DND-41 (cell line): Measurements from ENCODE around the gene ISG15.

Experiments used
- ATAC-seq: fragments of 200-7000 bp; cut with Tn5 transposase; 3 replicates; pipeline ENCODE4 v1.9.1; 2021; ENCODE audit warnings: low read depth; ENCODE audit not compliant: insufficient read depth
- DNase-seq: peaks from one replicate; pipeline ENCODE4 v3.0.0-alpha.2; 2020
- H2AFZ ChIP-seq: 2 replicates; pipeline ENCODE4 v1.6.0; 2012; ENCODE audit warnings: low read depth, low read length
- H3K27ac ChIP-seq: 2 replicates; pipeline ENCODE4 v1.5.1; 2012; ENCODE audit warnings: low read length, inconsistent platforms
- H3K27me3 ChIP-seq: fragments of 200-600 bp; sonication (generic); 2 replicates; pipeline ENCODE4 v1.6.0; 2012; ENCODE audit warnings: low read length, mild to moderate bottlenecking, inconsistent platforms; ENCODE audit not compliant: insufficient read depth, poor library complexity
- H3K36me3 ChIP-seq: 2 replicates; pipeline ENCODE4 v1.5.1; 2012; ENCODE audit warnings: low read length, inconsistent platforms; ENCODE audit not compliant: insufficient read depth
- H3K4me1 ChIP-seq: 2 replicates; pipeline ENCODE4 v1.5.1; 2012; ENCODE audit warnings: mild to moderate bottlenecking, low read length; ENCODE audit not compliant: insufficient read depth
- H3K4me2 ChIP-seq: 2 replicates; pipeline ENCODE4 v1.6.0; 2012; ENCODE audit warnings: mild to moderate bottlenecking, moderate library complexity, low read length, inconsistent platforms; ENCODE audit not compliant: insufficient read depth
- H3K4me3 ChIP-seq, 2 experiments: fragments of 200-600 bp in 1 of 2; shearing (Covaris generic) in 1 of 2; 2 replicates each; pipeline ENCODE4 v1.5.1; 2012 to 2016; ENCODE audit warnings: inconsistent platforms in 2 of 2, low read length in 2 of 2, mild to moderate bottlenecking in 2 of 2, low read depth in 1 of 2, moderate library complexity in 1 of 2
- H3K79me2 ChIP-seq: 2 replicates; pipeline ENCODE4 v1.6.0; 2012; ENCODE audit warnings: low read length, inconsistent platforms; ENCODE audit not compliant: insufficient read depth
- H3K9ac ChIP-seq: 2 replicates; pipeline ENCODE4 v1.6.0; 2012; ENCODE audit warnings: low read depth, mild to moderate bottlenecking, inconsistent platforms, low read length, moderate library complexity
- H3K9me3 ChIP-seq: 2 replicates; pipeline ENCODE4 v1.5.1; 2012; ENCODE audit warnings: low read length, moderate library complexity, mild to moderate bottlenecking, inconsistent platforms; ENCODE audit not compliant: insufficient read depth, severe bottlenecking
- H4K20me1 ChIP-seq: 2 replicates; pipeline ENCODE4 v1.6.0; 2012; ENCODE audit warnings: low read length; ENCODE audit not compliant: insufficient read depth
- EZH2 ChIP-seq: IDR thresholded peaks from 3 replicates; pipeline ENCODE4 v1.6.1; 2012; ENCODE audit warnings: borderline replicate concordance, low read depth, mild to moderate bottlenecking, moderate library complexity, low read length, inconsistent platforms; ENCODE audit not compliant: severe bottlenecking
- TF ChIP-seq, protein P1 (sequence below): IDR thresholded peaks from 2 replicates; pipeline ENCODE4 v1.5.1; 2012; ENCODE audit warnings: borderline replicate concordance, low read length, moderate library complexity, mild to moderate bottlenecking; ENCODE audit not compliant: poor library complexity, severe bottlenecking; ENCODE audit errors: extremely low read depth

Gene ISG15

DNA sequence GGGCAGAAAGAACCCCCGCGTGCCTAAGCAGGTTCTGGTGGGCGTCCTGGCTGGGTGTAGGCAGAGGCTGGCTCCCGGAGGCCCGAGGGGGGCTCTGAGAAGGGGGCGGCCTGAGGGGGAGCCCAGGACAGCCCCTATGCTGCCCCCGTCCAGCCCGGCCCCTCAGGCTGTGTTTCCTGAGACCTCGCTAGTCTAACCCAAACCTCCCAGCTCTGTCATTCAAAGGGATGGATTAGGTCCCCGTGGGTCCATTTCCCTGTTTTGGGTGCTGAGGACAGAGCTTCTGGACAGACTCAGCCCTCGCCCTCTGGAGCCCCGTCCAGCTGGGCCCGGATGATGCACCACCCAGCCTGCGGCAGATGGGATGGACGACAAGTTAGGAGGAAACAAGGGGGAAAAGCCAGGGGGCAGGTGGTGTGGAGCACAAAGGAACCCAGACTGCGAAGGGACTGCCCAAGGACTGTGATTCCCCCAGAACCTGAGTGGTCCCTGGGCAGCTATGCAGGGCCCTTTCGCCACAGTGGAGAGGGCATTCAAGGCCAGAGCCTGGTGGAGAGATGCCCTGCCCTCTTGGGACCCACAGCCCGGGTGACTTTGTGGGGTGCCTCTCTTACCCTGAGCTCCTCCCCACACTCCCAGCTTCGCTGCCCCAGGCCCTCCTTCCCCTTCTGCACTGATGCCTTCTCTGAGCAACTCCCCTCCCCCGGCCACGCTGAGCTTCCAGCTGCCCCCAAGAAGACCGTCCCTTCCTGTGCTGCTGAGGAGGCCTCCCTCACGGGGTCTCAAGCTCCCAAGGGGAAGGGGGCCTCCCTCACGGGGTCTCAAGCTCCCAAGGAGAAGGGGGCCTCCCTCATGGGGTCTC, 16.2 kb upstream of the ISG15 start:
- Histone ChIP-seq H3K4me3 (no peak overlapping the region), H3K4me2 (no peak overlapping the region), H4K20me1 (peaks cover 9% of the 10 kb centered on the region), H3K27ac (no peak overlapping the region), H2AFZ (no peak overlapping the region), H3K79me2 (no peaks in the 10 kb centered on the region), H3K9ac (no peak overlapping the region), H3K4me1 (peaks cover 8% of the 10 kb centered on the region; the same call in 1 of the 2 replicates), H3K27me3 (peaks cover 30% of the 10 kb centered on the region), H3K36me3 (no peaks in the 10 kb centered on the region), H3K9me3 (no peaks in the 10 kb centered on the region)
- ATAC-seq, result no peak
- no peak for TF ChIP-seq EZH2
- TF ChIP-seq, protein P1, sequence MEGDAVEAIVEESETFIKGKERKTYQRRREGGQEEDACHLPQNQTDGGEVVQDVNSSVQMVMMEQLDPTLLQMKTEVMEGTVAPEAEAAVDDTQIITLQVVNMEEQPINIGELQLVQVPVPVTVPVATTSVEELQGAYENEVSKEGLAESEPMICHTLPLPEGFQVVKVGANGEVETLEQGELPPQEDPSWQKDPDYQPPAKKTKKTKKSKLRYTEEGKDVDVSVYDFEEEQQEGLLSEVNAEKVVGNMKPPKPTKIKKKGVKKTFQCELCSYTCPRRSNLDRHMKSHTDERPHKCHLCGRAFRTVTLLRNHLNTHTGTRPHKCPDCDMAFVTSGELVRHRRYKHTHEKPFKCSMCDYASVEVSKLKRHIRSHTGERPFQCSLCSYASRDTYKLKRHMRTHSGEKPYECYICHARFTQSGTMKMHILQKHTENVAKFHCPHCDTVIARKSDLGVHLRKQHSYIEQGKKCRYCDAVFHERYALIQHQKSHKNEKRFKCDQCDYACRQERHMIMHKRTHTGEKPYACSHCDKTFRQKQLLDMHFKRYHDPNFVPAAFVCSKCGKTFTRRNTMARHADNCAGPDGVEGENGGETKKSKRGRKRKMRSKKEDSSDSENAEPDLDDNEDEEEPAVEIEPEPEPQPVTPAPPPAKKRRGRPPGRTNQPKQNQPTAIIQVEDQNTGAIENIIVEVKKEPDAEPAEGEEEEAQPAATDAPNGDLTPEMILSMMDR, result no peak
- no peak for DNase-seq

DNA sequence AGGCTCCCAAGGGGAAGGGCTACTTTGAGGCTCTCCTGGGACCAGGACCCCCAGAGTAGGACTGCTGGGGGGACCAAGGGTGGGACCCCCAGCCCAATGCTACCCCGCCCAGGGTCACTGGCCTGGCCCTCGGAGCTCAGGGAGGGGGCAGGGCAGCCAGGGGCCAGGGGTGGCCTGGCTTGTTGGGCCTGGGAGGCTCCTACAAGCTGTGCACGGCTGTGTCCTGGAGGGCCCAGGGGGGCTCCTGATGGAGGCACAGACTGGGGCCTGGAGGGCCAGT, 15.6 kb upstream of the ISG15 start:
- Histone ChIP-seq H3K27me3 (peaks cover 32% of the 10 kb centered on the region), H3K4me2 (no peak overlapping the region), H4K20me1 (peaks cover 9% of the 10 kb centered on the region), H3K9me3 (no peaks in the 10 kb centered on the region), H3K27ac (no peak overlapping the region), H3K4me1 (peaks cover 8% of the 10 kb centered on the region; the same call in 1 of the 2 replicates), H3K36me3 (no peaks in the 10 kb centered on the region), H2AFZ (no peak overlapping the region), H3K9ac (no peak overlapping the region), H3K4me3 (no peak overlapping the region), H3K79me2 (no peaks in the 10 kb centered on the region)
- no peak for DNase-seq
- TF ChIP-seq, protein P1, result no peak
- no peak for TF ChIP-seq EZH2
- no peak for ATAC-seq

DNA sequence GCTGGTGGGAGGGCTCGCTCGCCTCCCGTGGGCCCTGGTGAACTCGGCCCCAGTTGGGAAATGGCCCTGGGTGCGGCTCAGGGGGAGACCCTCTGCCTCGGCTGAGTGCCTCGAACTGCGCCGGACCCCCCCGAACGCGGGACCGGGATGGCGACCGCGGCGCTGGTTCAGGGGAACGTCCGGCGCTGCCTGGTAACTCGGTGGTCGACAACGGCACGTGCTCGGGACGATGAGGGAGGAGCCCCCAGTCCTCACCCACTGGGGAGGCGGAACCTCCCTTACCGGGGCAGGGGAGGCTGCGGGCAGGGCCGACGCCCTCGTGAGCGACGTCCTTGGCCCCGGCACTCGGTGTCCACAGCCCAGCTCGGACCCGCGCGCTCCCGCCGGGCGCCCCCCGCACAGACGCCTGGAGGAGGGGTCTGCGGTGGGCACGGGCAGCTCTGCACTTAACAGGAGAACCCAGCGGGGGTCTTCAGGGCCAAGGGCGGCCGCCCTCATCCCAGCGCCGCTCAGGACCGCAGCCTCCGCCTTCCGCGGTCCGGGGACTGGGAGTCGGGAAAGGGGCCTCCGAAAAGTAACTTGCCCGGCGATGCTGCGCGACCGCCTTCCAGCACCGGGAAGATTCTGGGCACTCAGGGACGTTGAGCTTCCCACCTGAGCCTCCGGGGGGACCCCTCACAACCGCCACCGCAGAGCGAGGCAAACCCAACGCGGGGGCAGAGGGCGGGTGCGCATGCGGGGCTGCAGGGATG, 15.1 kb upstream of the ISG15 start:
- TF ChIP-seq, protein P1, result no peak
- TF ChIP-seq EZH2, result no peak
- DNase-seq, result no peak
- ATAC-seq, result no peak
- H3K4me2 ChIP-seq, result no peak overlapping the region
- no peaks in the 10 kb centered on the region for H3K9me3 ChIP-seq
- no peaks in the 10 kb centered on the region for H3K79me2 ChIP-seq
- no peak overlapping the region for H2AFZ ChIP-seq
- H3K4me3 ChIP-seq, result no peak overlapping the region
- H3K36me3 ChIP-seq, result no peaks in the 10 kb centered on the region
- H3K4me1 ChIP-seq, result peaks cover 8% of the 10 kb centered on the region; the same call in 1 of the 2 replicates
- peaks cover 10% of the 10 kb centered on the region for H4K20me1 ChIP-seq
- no peak overlapping the region for H3K27ac ChIP-seq
- peaks cover 37% of the 10 kb centered on the region for H3K27me3 ChIP-seq
- H3K9ac ChIP-seq, result no peak overlapping the region
